Neuronal stem cell (in vitro differentiated cells): ENCODE measurements around the gene GARIN6.

Experiments
- DNase-seq: peaks from one replicate; pipeline ENCODE4 v3.0.0-alpha.2; 2013; ENCODE audit warnings: low spot score
- H2AFZ ChIP-seq: one replicate; pipeline ENCODE4 v1.6.1; 2013; ENCODE audit warnings: mild to moderate bottlenecking, low read length, inconsistent platforms
- H2AK5ac ChIP-seq: 2 replicates; pipeline ENCODE4 v1.6.1; 2013; ENCODE audit warnings: low read depth, mild to moderate bottlenecking, inconsistent platforms, low read length, moderate library complexity, mixed read lengths
- H2BK120ac ChIP-seq: 2 replicates; pipeline ENCODE4 v1.6.1; 2013; ENCODE audit warnings: low read depth, mild to moderate bottlenecking, inconsistent platforms, low read length, moderate library complexity, mixed read lengths
- H2BK12ac ChIP-seq: one replicate; pipeline ENCODE4 v1.6.1; 2013; ENCODE audit warnings: low read length, inconsistent platforms
- H2BK15ac ChIP-seq: 2 replicates; pipeline ENCODE4 v1.6.1; 2013; ENCODE audit warnings: mild to moderate bottlenecking, low read length, inconsistent platforms, mixed read lengths
- H2BK5ac ChIP-seq: one replicate; pipeline ENCODE4 v1.6.1; 2013; ENCODE audit warnings: inconsistent platforms, mild to moderate bottlenecking, low read length, moderate library complexity
- H3K14ac ChIP-seq: one replicate; pipeline ENCODE4 v1.6.1; 2013; ENCODE audit warnings: low read length, inconsistent platforms
- H3K18ac ChIP-seq: 2 replicates; pipeline ENCODE4 v1.6.1; 2013; ENCODE audit warnings: low read length, inconsistent platforms
- H3K23ac ChIP-seq: 2 replicates; pipeline ENCODE4 v1.6.1; 2013; ENCODE audit warnings: low read depth, mild to moderate bottlenecking, mixed read lengths, low read length, inconsistent platforms; ENCODE audit not compliant: poor library complexity
- H3K27ac ChIP-seq: replicated peaks from 3 replicates; pipeline ENCODE4 v1.5.1; 2013; ENCODE audit warnings: low read length, inconsistent platforms
- H3K27me3 ChIP-seq, 3 experiments: 2 replicates each; pipeline ENCODE4 v1.6.1; 2013; ENCODE audit warnings: low read length in 3 of 3, mild to moderate bottlenecking in 2 of 3, inconsistent platforms in 1 of 3, low read depth in 1 of 3, mixed read lengths in 1 of 3, moderate library complexity in 1 of 3; ENCODE audit not compliant: control insufficient read depth in 3 of 3, insufficient read depth in 3 of 3
- H3K36me3 ChIP-seq, 2 donors: replicated peaks in 1 of 2; 2 replicates each; pipeline ENCODE4 v1.6.1; 2013; ENCODE audit warnings: low read length in 2 of 2; ENCODE audit not compliant: control insufficient read depth in 2 of 2, insufficient read depth in 2 of 2
- H3K4ac ChIP-seq: 2 replicates; pipeline ENCODE4 v1.6.1; 2013; ENCODE audit warnings: inconsistent platforms, mild to moderate bottlenecking, low read length, moderate library complexity
- H3K4me1 ChIP-seq, 2 donors: 1 replicate in 1 of 2; 2 replicates in 1 of 2; pipeline ENCODE4 v1.6.1; 2013; ENCODE audit warnings: low read length in 2 of 2, low read depth in 1 of 2; ENCODE audit not compliant: control insufficient read depth in 2 of 2, insufficient read depth in 1 of 2
- H3K4me2 ChIP-seq: one replicate; pipeline ENCODE4 v1.6.1; 2013; ENCODE audit warnings: mild to moderate bottlenecking, low read length, inconsistent platforms; ENCODE audit not compliant: insufficient read depth, poor library complexity, severe bottlenecking
- H3K4me3 ChIP-seq, 2 donors: 2 replicates each; pipeline ENCODE4 v1.5.1; 2013; ENCODE audit warnings: low read length in 2 of 2, mild to moderate bottlenecking in 2 of 2, inconsistent platforms in 1 of 2, moderate library complexity in 1 of 2
- H3K79me1 ChIP-seq: one replicate; pipeline ENCODE4 v1.6.1; 2013; ENCODE audit warnings: low read depth, mild to moderate bottlenecking, inconsistent platforms, low read length, moderate library complexity
- H3K9ac ChIP-seq: one replicate; pipeline ENCODE4 v1.6.1; 2013; ENCODE audit warnings: mild to moderate bottlenecking, low read depth, low read length, inconsistent platforms; ENCODE audit not compliant: poor library complexity
- H3K9me3 ChIP-seq, 2 donors: replicated peaks in 1 of 2; 2 replicates each; pipeline versions ENCODE3 to v1.6.1; 2013; ENCODE audit warnings: low read length in 2 of 2, mild to moderate bottlenecking in 2 of 2, inconsistent platforms in 1 of 2, low read depth in 1 of 2, mixed read lengths in 1 of 2, moderate library complexity in 1 of 2; ENCODE audit not compliant: control insufficient read depth in 2 of 2, insufficient read depth in 1 of 2
- H4K8ac ChIP-seq: one replicate; pipeline ENCODE4 v1.6.1; 2013; ENCODE audit warnings: low read depth, mild to moderate bottlenecking, inconsistent platforms, low read length, moderate library complexity
- H4K91ac ChIP-seq: one replicate; pipeline ENCODE4 v1.6.1; 2013; ENCODE audit warnings: low read length, low read depth, mild to moderate bottlenecking, inconsistent platforms; ENCODE audit not compliant: poor library complexity
- WGBS, 2 donors: extraction: QIAGEN DNeasy Blood & Tissue Kit; methylation state at CpG; one replicate each; pipeline ENCODE4 v1.1.7; 2013; ENCODE audit warnings: missing lambda C conversion rate in 2 of 2, mixed read lengths in 1 of 2; ENCODE audit not compliant: insufficient read length in 2 of 2, insufficient replicate concordance in 1 of 2; ENCODE audit errors: extremely low coverage in 2 of 2; 5-methylcytosine and 5-hydroxymethylcytosine counted together

The GARIN6 gene

GRCh38 chr12:99680276-99680675 is 32.7 kb downstream of the GARIN6 start:
- Histone ChIP-seq H3K4me3 (no peak overlapping the region), H3K9ac (no peak overlapping the region), H2AFZ (no peak overlapping the region), H2BK12ac (no peak overlapping the region), H3K18ac (no peak overlapping the region), H3K79me1 (no peaks in the 10 kb centered on the region), H2BK15ac (no peak overlapping the region), H3K4me1 (no peaks in the 10 kb centered on the region), H2BK120ac (no peak overlapping the region), H3K27ac (no peak overlapping the region), H2AK5ac (no peak overlapping the region), H3K4me2 (no peak overlapping the region), H3K4ac (no peak overlapping the region), H4K91ac (no peak overlapping the region), H4K8ac (no peak overlapping the region), H2BK5ac (no peak overlapping the region), H3K27me3 (no peaks in the 10 kb centered on the region), H3K36me3 (no peaks in the 10 kb centered on the region), H3K23ac (no peak overlapping the region), H3K9me3 (no peaks in the 10 kb centered on the region), H3K14ac (no peak overlapping the region)
- no peak for DNase-seq
- no CpG with 5 or more reads among the region's 4 CpGs for WGBS, 2 donors

GRCh38 chr12:99686142-99686541 is 38.6 kb downstream of the GARIN6 start:
- Histone ChIP-seq H3K36me3 (no peaks in the 10 kb centered on the region), H3K27ac (no peak overlapping the region), H3K9me3 (no peaks in the 10 kb centered on the region), H3K9ac (no peak overlapping the region), H3K18ac (no peak overlapping the region), H3K4ac (no peak overlapping the region), H4K8ac (no peak overlapping the region), H3K4me3 (no peak overlapping the region), H2BK15ac (no peak overlapping the region), H3K4me1 (no peaks in the 10 kb centered on the region), H3K23ac (no peak overlapping the region), H2BK5ac (no peak overlapping the region), H3K79me1 (no peaks in the 10 kb centered on the region), H2AFZ (no peak overlapping the region), H3K27me3 (no peaks in the 10 kb centered on the region), H2AK5ac (no peak overlapping the region), H4K91ac (no peak overlapping the region), H3K14ac (no peak overlapping the region), H3K4me2 (no peak overlapping the region), H2BK12ac (no peak overlapping the region), H2BK120ac (no peak overlapping the region)
- WGBS, 2 donors = no CpG with 5 or more reads among the region's 1 CpG
- no peak for DNase-seq

- H2BK12ac ChIP-seq = no peak overlapping the region
- H3K27me3 ChIP-seq = no peaks in the 10 kb centered on the region
- H3K9ac ChIP-seq = no peak overlapping the region
- no peaks in the 10 kb centered on the region for H3K79me1 ChIP-seq
- no peak overlapping the region for H3K4ac ChIP-seq
- no peak overlapping the region for H3K4me2 ChIP-seq
- H3K9me3 ChIP-seq = no peaks in the 10 kb centered on the region
- no peak for DNase-seq
- no peaks in the 10 kb centered on the region for H3K36me3 ChIP-seq
- no peak overlapping the region for H2BK120ac ChIP-seq
- no peak overlapping the region for H4K8ac ChIP-seq
- no peaks in the 10 kb centered on the region for H3K4me1 ChIP-seq
- no peak overlapping the region for H3K18ac ChIP-seq
- H3K4me3 ChIP-seq = no peak overlapping the region
- WGBS, 2 donors = no CpG with 5 or more reads among the region's 2 CpGs
- no peak overlapping the region for H3K14ac ChIP-seq
- no peak overlapping the region for H3K27ac ChIP-seq
- H3K23ac ChIP-seq = no peak overlapping the region
- no peak overlapping the region for H2BK15ac ChIP-seq
- no peak overlapping the region for H2AFZ ChIP-seq
- H4K91ac ChIP-seq = no peak overlapping the region
- H2BK5ac ChIP-seq = no peak overlapping the region
- H2AK5ac ChIP-seq = no peak overlapping the region
These were observed 47.5 kb downstream of the GARIN6 start for GRCh38 chr12:99695050-99695449.
